ENCODE results near the gene AACS.
A peak's percentile ranks its signal among the peaks of the same experiment; 100 is the strongest.

The AACS gene

GRCh38 chr12:125184213-125184967 lies 119.2 kb downstream of the AACS start:
- no peak overlapping the region for H3K27ac ChIP-seq (ENCODE audit: low read depth, low read length)
- H3K4me3 ChIP-seq (ENCODE audit: low read length), result no peak overlapping the region
- no peaks in the 10 kb centered on the region for H3K36me3 ChIP-seq (ENCODE audit: control insufficient read depth, low read length)
- no peaks in the 10 kb centered on the region for H3K9me2 ChIP-seq (replicated peaks; ENCODE audit: control insufficient read depth, low read length)
- TF ChIP-seq EZH2phosphoT487 (IDR thresholded peaks at IDR 0.05; ENCODE audit: borderline replicate concordance, low read length), result no peak
- TF ChIP-seq, protein P1, sequence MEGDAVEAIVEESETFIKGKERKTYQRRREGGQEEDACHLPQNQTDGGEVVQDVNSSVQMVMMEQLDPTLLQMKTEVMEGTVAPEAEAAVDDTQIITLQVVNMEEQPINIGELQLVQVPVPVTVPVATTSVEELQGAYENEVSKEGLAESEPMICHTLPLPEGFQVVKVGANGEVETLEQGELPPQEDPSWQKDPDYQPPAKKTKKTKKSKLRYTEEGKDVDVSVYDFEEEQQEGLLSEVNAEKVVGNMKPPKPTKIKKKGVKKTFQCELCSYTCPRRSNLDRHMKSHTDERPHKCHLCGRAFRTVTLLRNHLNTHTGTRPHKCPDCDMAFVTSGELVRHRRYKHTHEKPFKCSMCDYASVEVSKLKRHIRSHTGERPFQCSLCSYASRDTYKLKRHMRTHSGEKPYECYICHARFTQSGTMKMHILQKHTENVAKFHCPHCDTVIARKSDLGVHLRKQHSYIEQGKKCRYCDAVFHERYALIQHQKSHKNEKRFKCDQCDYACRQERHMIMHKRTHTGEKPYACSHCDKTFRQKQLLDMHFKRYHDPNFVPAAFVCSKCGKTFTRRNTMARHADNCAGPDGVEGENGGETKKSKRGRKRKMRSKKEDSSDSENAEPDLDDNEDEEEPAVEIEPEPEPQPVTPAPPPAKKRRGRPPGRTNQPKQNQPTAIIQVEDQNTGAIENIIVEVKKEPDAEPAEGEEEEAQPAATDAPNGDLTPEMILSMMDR (IDR thresholded peaks at IDR 0.05; ENCODE audit: low read depth, low read length, poor library complexity, severe bottlenecking), result no peak
- peaks cover 5% of the 10 kb centered on the region; the same call in 1 of the 2 replicates for H3F3A ChIP-seq (ENCODE audit: control insufficient read depth, insufficient read depth)
- no peaks in the 10 kb centered on the region for H4K20me1 ChIP-seq (ENCODE audit: control insufficient read depth, insufficient read depth, low read depth, low read length)
- H3K9me3 ChIP-seq (ENCODE audit: control insufficient read depth, insufficient read depth, low read length), result no peaks in the 10 kb centered on the region
- H3K4me2 ChIP-seq (ENCODE audit: low read length), result no peak overlapping the region
- no peaks in the 10 kb centered on the region for H3K79me2 ChIP-seq (ENCODE audit: control insufficient read depth, low read length)
- peaks cover 23% of the 10 kb centered on the region for H3K4me1 ChIP-seq (ENCODE audit: control insufficient read depth, low read length)
- peaks cover 41% of the 10 kb centered on the region for H3K27me3 ChIP-seq (ENCODE audit: control insufficient read depth, low read length)

GRCh38 chr12:125185311-125185739 lies 120.1 kb downstream of the AACS start:
- Histone ChIP-seq H3K27ac (ENCODE audit: low read depth, low read length) (no peak overlapping the region), H3K9me3 (ENCODE audit: control insufficient read depth, insufficient read depth, low read length) (no peaks in the 10 kb centered on the region), H3K9me2 (replicated peaks; ENCODE audit: control insufficient read depth, low read length) (no peaks in the 10 kb centered on the region), H3K27me3 (ENCODE audit: control insufficient read depth, low read length) (peaks cover 50% of the 10 kb centered on the region), H3K4me2 (ENCODE audit: low read length) (no peak overlapping the region), H4K20me1 (ENCODE audit: control insufficient read depth, insufficient read depth, low read depth, low read length) (no peaks in the 10 kb centered on the region), H3K4me3 (ENCODE audit: low read length) (no peak overlapping the region), H3F3A (ENCODE audit: control insufficient read depth, insufficient read depth) (peaks cover 5% of the 10 kb centered on the region; the same call in 1 of the 2 replicates), H3K36me3 (ENCODE audit: control insufficient read depth, low read length) (no peaks in the 10 kb centered on the region), H3K79me2 (ENCODE audit: control insufficient read depth, low read length) (no peaks in the 10 kb centered on the region), H3K4me1 (ENCODE audit: control insufficient read depth, low read length) (peaks cover 24% of the 10 kb centered on the region)
- TF ChIP-seq, protein P1 (IDR thresholded peaks at IDR 0.05; ENCODE audit: low read depth, low read length, poor library complexity, severe bottlenecking), result no peak
- no peak for TF ChIP-seq EZH2phosphoT487 (IDR thresholded peaks at IDR 0.05; ENCODE audit: borderline replicate concordance, low read length)

DNA sequence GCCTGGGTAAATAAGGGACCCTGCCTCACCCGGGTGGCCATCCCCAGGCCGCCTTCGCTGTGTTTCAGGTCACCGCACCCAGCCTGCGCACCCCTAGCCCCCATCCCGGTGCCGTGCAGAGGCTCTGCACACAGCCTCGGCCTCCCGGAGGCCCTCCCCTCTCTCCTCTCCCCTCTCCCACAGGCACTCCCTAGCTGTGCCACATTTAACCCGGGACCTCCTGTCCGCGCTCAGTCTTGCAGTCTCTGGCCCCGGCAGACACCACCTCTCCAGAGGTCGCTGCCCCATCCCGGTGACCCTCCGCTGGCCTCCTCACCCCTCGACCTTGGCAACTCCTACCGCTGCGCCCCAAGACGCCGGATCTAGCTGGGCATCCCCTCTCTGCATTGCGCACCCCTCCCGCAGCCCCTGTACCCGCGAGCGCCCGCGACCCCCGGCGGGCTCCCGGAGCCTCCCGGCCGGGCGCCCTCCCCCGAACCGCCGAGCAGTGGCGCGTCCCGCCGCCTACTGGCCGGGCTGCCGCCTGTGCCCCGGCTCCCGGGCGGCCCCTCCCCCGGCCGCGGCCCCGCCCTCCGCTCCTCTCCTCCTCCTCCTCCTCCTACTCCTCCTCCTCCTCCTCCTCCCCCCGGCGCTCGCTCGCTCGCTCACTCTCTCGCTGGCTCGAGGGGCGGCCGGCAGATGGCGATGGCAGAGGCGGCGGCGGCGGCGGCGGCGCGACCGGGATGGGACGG lies 120.7 kb downstream of the AACS start, which contains the start of gene TMEM132B:
Gene TMEM132B (plus strand): TSS at position 647 of the 731 bp plus-strand sequence.
- TF ChIP-seq, protein P1 (IDR thresholded peaks at IDR 0.05; ENCODE audit: low read depth, low read length, poor library complexity, severe bottlenecking), result peak; percentile 40
- no peak for TF ChIP-seq EZH2phosphoT487 (IDR thresholded peaks at IDR 0.05; ENCODE audit: borderline replicate concordance, low read length)
- H3K4me2 ChIP-seq (ENCODE audit: low read length), result peak within 1 kb of the TSS; percentile 62

More for the DNA sequence above, 120.7 kb downstream of the AACS start, which contains the start of gene TMEM132B:
- Histone ChIP-seq H3K4me1 (ENCODE audit: control insufficient read depth, low read length) (peaks cover 24% of the 10 kb centered on the region), H4K20me1 (ENCODE audit: control insufficient read depth, insufficient read depth, low read depth, low read length) (no peaks in the 10 kb centered on the region), H3K9me3 (ENCODE audit: control insufficient read depth, insufficient read depth, low read length) (no peaks in the 10 kb centered on the region), H3K9me2 (replicated peaks; ENCODE audit: control insufficient read depth, low read length) (no peaks in the 10 kb centered on the region), H3K27ac (ENCODE audit: low read depth, low read length) (no peak within 1 kb of the TSS), H3K79me2 (ENCODE audit: control insufficient read depth, low read length) (no peaks in the 10 kb centered on the region), H3K36me3 (ENCODE audit: control insufficient read depth, low read length) (no peaks in the 10 kb centered on the region), H3K4me3 (ENCODE audit: low read length) (peak within 1 kb of the TSS; percentile 58), H3F3A (ENCODE audit: control insufficient read depth, insufficient read depth) (peaks cover 5% of the 10 kb centered on the region; the same call in 1 of the 2 replicates), H3K27me3 (ENCODE audit: control insufficient read depth, low read length) (peaks cover 51% of the 10 kb centered on the region)

Data from DOHH2 (cell line).